ENCODE measurements around the gene REXO5.

REXO5 gene

GRCh38 chr16:20818929-20819585 is 12.7 kb downstream of the REXO5 start:
- H3K4me3 ChIP-seq (ENCODE audit: low read length) = no peak overlapping the region
- peaks cover 4% of the 10 kb centered on the region; the same call in 1 of the 2 replicates for H3K4me1 ChIP-seq (ENCODE audit: low read length)
- no peak overlapping the region for H3K4me2 ChIP-seq (ENCODE audit: low read depth, low read length)
- H3K79me2 ChIP-seq (ENCODE audit: low read length) = no peaks in the 10 kb centered on the region
- no peaks in the 10 kb centered on the region for H3K9me3 ChIP-seq (replicated peaks; ENCODE audit: insufficient read depth, low read length)
- TF ChIP-seq EZH2 (optimal IDR thresholded peaks at IDR 0.05; ENCODE audit: low read depth, low read length) = no peak
- no peak for TF ChIP-seq EZH2phosphoT487 (IDR thresholded peaks at IDR 0.05; ENCODE audit: low read length)
- TF ChIP-seq CTCF (IDR thresholded peaks at IDR 0.05; ENCODE audit: low read length) = no peak
- no peaks in the 10 kb centered on the region for H3K36me3 ChIP-seq (replicated peaks; ENCODE audit: insufficient read depth, low read length)
- H3K9ac ChIP-seq (ENCODE audit: low read length) = no peak overlapping the region
- H2AFZ ChIP-seq (ENCODE audit: low read length) = no peak overlapping the region
- no peak overlapping the region for H3K27ac ChIP-seq (ENCODE audit: low read length)
- DNase-seq = no peak
- H3K9me2 ChIP-seq (replicated peaks; ENCODE audit: insufficient read depth, low read length) = no peaks in the 10 kb centered on the region
- H3K27me3 ChIP-seq (replicated peaks; ENCODE audit: insufficient read depth, low read length) = no peaks in the 10 kb centered on the region
- no peaks in the 10 kb centered on the region for H4K20me1 ChIP-seq (ENCODE audit: insufficient read depth, low read length)
- no peaks in the 10 kb centered on the region for H3F3A ChIP-seq (ENCODE audit: insufficient read depth, low read length)

GRCh38 chr16:20821682-20822081 is 15.4 kb downstream of the REXO5 start:
- TF ChIP-seq EZH2phosphoT487 (IDR thresholded peaks at IDR 0.05; ENCODE audit: low read length) = no peak
- TF ChIP-seq EZH2 (optimal IDR thresholded peaks at IDR 0.05; ENCODE audit: low read depth, low read length) = no peak
- no peak for TF ChIP-seq CTCF (IDR thresholded peaks at IDR 0.05; ENCODE audit: low read length)
- H3K4me2 ChIP-seq (ENCODE audit: low read depth, low read length) = no peak overlapping the region

GRCh38 chr16:20822521-20823325 is 16.4 kb downstream of the REXO5 start:
- Histone ChIP-seq H3K9me3 (replicated peaks; ENCODE audit: insufficient read depth, low read length) (no peaks in the 10 kb centered on the region), H3K4me3 (ENCODE audit: low read length) (no peak overlapping the region), H3K27me3 (replicated peaks; ENCODE audit: insufficient read depth, low read length) (no peaks in the 10 kb centered on the region), H3K4me1 (ENCODE audit: low read length) (peaks cover 4% of the 10 kb centered on the region; the same call in 1 of the 2 replicates), H3K4me2 (ENCODE audit: low read depth, low read length) (no peak overlapping the region), H3F3A (ENCODE audit: insufficient read depth, low read length) (no peaks in the 10 kb centered on the region), H3K36me3 (replicated peaks; ENCODE audit: insufficient read depth, low read length) (no peaks in the 10 kb centered on the region), H3K79me2 (ENCODE audit: low read length) (no peaks in the 10 kb centered on the region), H3K27ac (ENCODE audit: low read length) (no peak overlapping the region), H3K9me2 (replicated peaks; ENCODE audit: insufficient read depth, low read length) (no peaks in the 10 kb centered on the region), H2AFZ (ENCODE audit: low read length) (no peak overlapping the region), H3K9ac (ENCODE audit: low read length) (no peak overlapping the region), H4K20me1 (ENCODE audit: insufficient read depth, low read length) (no peaks in the 10 kb centered on the region)
- DNase-seq = no peak
- TF ChIP-seq CTCF (IDR thresholded peaks at IDR 0.05; ENCODE audit: low read length) (no peak), EZH2 (optimal IDR thresholded peaks at IDR 0.05; ENCODE audit: low read depth, low read length) (no peak), EZH2phosphoT487 (IDR thresholded peaks at IDR 0.05; ENCODE audit: low read length) (no peak)

More at GRCh38 chr16:20821682-20822081, 15.4 kb downstream of the REXO5 start:
- DNase-seq = peak; percentile 27
- Histone ChIP-seq H3K27me3 (replicated peaks; ENCODE audit: insufficient read depth, low read length) (no peaks in the 10 kb centered on the region), H2AFZ (ENCODE audit: low read length) (no peak overlapping the region), H3K9ac (ENCODE audit: low read length) (no peak overlapping the region), H3K4me1 (ENCODE audit: low read length) (peaks cover 4% of the 10 kb centered on the region; the same call in 1 of the 2 replicates), H3K27ac (ENCODE audit: low read length) (no peak overlapping the region), H3K9me2 (replicated peaks; ENCODE audit: insufficient read depth, low read length) (no peaks in the 10 kb centered on the region), H3F3A (ENCODE audit: insufficient read depth, low read length) (no peaks in the 10 kb centered on the region), H3K79me2 (ENCODE audit: low read length) (no peaks in the 10 kb centered on the region), H3K4me3 (ENCODE audit: low read length) (no peak overlapping the region), H4K20me1 (ENCODE audit: insufficient read depth, low read length) (no peaks in the 10 kb centered on the region), H3K9me3 (replicated peaks; ENCODE audit: insufficient read depth, low read length) (no peaks in the 10 kb centered on the region), H3K36me3 (replicated peaks; ENCODE audit: insufficient read depth, low read length) (no peaks in the 10 kb centered on the region)

Data from MM.1S (cell line).